IPS-NIHi11 (cell line): ENCODE measurements around the gene REEP6.
A peak's percentile ranks its signal among the peaks of the same experiment; 100 is the strongest.
"Not testable (repeated sequence)": the region's sequence is repeated elsewhere in the genome, so short reads cannot be mapped to it uniquely, and the experiment has no call there.

Source experiments
- DNase-seq: peaks from one replicate; pipeline ENCODE4 v3.0.0; 2012; ENCODE audit warnings: mixed read lengths, low spot score

REEP6 gene

GRCh38 chr19:1524287-1524971 is 33.4 kb downstream of the REEP6 start:
- DNase-seq = no peak

- DNase-seq = no peak
Measured at GRCh38 chr19:1524972-1525325, 34.0 kb downstream of the REEP6 start.

- no peak for DNase-seq
Measured at GRCh38 chr19:1525343-1525742, 34.4 kb downstream of the REEP6 start.

DNA sequence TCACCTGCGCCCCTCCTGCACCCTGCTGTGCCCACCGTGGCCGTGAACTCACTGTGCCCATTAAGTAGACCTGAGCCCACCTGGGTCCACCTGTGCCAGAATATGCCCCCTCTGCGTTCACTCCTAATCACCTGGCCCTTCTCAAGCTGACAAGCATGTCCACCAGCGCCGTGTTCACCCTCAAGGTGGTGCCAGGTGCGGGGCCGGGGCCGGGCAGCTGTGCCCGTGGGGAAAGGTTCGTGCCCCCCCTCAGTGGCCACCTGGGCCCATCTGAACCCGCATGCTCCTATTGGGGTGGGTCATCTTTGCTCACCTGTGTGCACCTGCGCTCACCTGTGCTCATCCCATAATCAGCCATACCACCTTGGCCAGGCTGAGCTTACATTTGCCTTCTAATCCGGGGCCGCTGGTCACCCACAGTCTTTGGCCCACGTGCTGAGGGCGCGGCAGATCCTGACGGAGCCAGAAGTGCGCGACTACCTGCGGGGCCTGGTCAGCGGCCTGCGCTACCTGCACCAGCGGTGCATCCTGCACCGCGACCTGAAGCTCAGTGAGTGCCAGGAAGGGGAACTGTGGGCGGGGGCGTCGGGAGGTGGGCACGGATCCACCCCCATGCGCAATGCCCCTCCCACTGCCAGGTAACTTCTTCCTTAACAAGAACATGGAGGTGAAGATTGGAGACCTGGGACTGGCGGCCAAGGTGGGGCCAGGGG is 35.2 kb downstream of the REEP6 start:
- DNase-seq = no peak

DNA sequence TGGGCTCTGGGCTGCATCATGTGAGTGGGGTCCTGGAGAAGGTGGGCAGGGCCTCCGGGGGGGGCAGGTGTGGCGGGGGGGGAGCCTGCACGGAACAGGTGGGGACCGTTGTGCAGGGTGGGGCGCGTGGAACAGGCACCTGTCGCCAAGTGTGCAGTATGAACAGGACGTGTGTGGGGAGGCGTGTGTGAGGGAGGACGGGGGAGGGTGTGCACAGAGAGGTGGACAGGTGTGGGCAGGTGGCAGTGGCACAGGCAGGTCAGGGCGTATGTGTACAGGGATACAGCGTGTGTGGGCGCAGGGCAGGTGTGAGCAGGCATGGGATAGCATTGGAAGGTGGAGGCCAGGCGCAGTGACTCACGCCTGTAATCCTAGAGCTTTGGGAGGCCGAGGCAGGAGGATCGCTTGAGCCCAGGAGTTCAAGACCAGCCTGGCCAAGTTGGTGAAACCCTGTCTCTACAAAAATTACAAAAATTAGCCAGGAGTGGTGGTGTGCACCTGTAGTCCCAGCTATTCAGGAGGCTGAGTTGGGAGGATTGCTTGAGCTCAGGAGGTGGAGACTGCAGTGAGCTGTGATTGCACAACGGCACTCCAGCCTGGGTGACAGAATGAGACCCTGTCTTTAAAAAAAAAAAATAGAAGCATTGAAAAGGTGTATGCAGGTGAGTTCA is 36.1 kb downstream of the REEP6 start:
- no peak for DNase-seq

- no peak for DNase-seq
Measured at GRCh38 chr19:1527650-1528309, 36.8 kb downstream of the REEP6 start.

DNA sequence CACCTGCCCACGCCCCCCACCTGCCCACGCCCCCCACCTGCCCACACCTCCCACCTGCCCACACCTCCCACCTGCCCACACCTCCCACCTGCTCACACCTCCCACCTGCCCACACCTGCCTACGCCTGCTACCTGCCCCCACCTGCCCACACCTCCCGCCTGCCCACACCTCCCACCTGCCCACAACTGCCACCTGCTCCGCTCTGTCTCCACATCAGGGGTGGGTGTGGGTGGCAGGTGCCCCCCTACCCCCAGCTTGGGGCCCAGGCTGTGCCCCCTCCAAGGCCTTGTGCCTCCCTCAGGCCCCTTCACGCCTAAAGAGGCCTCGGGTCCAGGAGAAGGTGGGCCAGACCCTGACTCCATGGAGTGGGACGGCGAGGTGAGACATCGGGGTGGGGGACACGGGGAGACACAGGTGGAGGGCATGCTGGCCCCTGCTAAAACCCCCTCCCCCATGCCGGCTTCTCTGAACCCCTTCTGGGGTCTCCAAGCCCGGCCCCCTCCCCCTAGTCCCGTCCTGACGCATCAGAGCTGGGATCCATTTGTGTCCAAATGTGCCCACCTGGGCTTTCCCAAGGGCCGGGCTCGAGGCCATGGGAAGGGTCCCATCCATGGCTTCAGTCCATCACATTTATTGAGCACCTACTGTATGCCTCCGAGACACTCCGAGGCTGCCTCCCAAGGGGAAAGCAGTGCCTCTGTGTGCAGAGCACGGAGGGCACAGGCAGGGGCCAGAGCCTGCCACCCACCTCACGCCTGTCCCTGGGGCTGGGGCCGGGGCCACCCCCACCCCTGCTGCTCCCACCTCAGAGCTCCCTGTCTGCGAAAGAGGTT is 37.8 kb downstream of the REEP6 start:
- DNase-seq = no peak

GRCh38 chr19:1529430-1529816 is 38.4 kb downstream of the REEP6 start:
- DNase-seq = peak; percentile 10

DNA sequence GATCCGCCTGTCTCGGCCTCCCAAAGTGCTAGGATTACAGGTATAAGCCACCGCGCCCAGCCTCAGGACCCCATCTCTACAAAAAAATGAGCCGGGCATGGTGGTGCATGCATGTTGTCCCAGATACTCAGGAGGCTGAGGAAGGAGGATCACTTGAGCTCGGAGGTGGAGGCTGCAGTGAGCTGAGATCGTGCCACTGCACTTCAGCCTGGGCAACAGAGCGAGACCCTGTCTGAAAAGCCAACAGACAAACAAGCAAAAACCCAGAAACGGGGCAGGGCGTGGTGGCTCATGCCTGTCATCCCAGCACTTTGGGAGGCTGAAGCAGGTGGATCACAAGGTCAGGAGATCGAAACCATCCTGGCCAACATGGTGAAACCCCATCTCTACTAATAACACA is 39.9 kb downstream of the REEP6 start:
- DNase-seq = not testable (repeated sequence)

- DNase-seq = peak; percentile 5
Measured at GRCh38 chr19:1531587-1531986, 40.6 kb downstream of the REEP6 start.

- no peak for DNase-seq
Measured at GRCh38 chr19:1532003-1532402, 41.0 kb downstream of the REEP6 start.

GRCh38 chr19:1533510-1534150 is 42.6 kb downstream of the REEP6 start:
- DNase-seq = no peak

DNA sequence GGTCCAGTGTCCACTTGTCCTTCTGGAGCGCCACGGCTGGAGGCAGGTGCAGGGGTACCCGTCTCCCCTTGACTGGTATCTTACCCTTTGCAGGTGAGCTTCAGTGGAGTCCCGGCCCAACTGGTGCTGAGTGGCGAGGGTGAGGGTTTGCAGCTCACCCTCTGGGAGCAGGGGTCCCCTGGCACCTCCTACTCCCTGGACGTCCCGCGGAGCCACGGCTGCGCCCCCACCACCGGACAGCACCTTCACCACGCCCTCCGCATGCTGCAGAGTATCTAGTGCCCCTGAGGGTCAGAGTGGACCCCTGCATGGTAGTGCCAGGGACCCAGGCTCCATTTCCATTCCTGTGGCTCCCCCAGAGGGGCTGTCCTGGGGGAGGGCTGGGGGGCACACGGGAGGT is 44.0 kb downstream of the REEP6 start:
- peak; percentile 5 for DNase-seq

- DNase-seq = not testable (repeated sequence)
Measured at GRCh38 chr19:1535699-1536098, 44.7 kb downstream of the REEP6 start.

DNA sequence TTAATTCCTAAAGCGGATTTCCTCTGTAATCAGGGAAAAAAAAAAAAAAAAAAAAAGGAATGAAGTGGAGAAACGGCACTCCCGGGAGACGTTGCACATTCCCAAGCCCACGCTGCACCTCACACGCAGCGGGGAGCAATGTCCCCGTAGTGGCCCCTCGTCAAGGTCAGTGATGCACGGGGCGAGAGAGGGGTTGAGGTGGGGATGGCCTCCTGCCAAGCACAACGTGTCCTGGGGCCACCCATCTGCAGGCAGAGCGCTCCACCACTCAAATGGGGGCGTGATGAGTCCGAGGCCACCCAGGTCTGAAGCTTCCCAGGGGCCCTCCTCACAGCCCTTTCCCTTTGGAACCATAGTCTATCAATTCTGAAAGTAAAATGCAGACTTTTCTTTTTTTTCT is 48.0 kb downstream of the REEP6 start:
- no peak for DNase-seq

DNA sequence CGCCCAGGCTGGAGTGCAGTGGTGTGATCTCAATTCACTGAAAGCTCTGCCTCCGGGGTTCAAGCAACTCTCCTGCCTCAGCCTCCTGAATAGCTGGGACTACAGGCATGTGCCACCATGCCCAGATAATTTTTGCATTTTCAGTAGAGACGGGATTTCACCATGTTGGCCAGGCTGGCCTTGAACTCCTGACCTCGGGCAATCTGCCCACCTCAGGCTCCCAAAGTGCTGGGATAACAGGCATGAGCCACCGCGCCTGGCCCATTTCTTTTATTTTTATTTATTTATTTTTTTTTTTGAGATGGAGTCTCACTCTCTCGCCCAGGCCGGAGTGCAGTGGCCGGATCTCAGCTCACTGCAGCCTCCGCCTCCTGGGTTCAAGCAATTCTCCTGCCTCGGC is 48.8 kb downstream of the REEP6 start:
- not testable (repeated sequence) for DNase-seq

GRCh38 chr19:1540365-1540925 is 49.5 kb downstream of the REEP6 start:
- DNase-seq = no peak
